HG03460 (cell line): Measurements from ENCODE around the gene TUBB4A.
"Not testable (repeated sequence)": the region's sequence is repeated elsewhere in the genome, so short reads cannot be mapped to it uniquely, and the experiment has no call there.

Source experiments
- ATAC-seq: cut with Tn5 transposase; IDR thresholded peaks from one replicate; pipeline ENCODE4 v1.9.1; 2021; ENCODE audit not compliant: unreplicated experiment

TUBB4A gene

DNA sequence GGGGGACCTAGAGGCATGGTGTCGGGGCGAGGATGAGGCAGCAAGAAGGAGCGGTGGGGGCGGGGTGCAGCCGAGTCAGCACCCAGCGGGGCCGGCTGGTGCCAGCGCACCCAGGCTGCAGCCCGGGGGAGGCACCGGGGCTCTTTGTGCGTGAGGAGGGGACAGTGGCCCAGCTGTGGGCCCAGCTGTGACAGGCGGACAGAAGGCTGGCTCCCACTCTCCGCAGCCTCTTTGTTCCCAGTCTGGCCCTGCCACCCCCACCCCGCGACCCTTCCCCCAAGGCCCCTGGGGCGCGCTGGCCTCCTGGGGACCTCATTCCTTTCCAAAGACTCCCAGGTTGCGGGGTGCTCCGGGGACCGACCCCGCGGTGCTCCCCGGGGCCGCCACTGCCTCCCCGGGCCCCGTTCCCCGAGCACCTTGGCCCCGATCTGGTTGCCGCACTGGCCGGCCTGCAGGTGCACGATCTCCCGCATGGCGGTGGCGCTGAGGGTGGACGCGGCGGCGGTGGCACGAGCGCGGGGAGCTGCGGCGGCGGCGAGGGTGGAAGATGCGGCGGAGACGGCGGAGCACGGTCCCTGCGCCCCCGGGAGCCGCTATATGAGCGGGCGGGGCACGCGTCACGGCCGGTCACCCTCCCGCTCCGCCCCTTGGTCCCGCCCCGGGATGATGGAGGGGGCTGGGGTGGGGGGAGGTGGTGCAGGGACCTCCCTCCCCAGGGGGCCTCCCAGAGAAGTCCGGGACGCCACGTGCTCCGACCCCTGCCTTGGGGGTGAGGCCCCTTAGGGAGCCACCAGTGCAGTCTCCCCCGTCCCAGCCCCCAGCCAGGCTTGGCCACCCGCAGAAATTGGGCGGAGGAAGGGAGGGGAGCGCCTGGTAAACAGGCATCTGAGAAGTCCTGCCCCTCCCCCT, at the start of gene TUBB4A:
Gene TUBB4A, minus strand, starts transcription at position 570 of the 909 bp plus-strand sequence. Its CDS starts 97 bp downstream, at position 473.
- no peak for ATAC-seq

GRCh38 chr19:6551091-6551490, 49.0 kb upstream of the TUBB4A start:
- ATAC-seq: no peak

DNA sequence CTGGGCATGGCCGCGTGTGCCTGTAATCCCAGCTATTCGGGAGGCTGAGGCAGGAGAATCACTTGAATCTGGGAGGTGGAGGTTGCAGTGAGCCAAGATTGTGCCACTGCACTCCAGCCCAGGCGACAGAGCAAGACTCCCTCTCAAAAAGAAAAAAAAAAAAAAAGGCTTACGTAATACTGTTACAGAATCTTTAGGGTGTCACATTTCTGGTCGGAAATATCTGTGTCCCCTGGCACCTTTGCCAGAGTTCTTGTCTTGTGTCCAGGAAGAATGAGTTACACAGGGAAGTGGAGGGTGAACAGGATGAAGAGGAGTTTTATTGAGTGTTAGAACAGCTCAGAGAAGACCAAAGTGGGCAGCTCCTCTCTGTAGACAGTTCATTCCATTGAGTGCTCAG, 48.6 kb upstream of the TUBB4A start:
- not testable (repeated sequence) for ATAC-seq

DNA sequence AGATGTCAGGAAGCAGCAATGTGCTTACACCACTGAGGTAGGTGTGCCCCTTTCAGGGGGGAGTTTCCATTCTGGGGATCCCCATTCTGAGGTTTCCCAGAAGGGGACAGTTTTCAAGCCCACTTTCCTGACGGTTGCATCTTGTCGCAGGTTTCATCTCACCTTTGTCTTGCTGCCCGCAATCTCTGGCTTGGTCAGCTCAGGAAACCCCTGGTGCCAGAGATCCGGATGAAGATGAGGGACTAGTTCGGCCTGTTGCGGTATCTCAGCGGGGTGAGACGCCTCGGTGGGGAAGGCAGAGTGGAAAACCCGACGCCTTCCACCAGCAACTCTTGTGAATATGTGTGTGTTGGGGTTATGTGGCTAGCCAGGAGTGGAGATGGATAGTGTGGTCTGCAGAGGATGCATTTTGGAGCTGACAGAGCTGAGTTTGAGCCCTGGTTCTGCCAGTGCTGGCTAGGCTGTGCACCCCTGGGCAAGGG, 41.8 kb upstream of the TUBB4A start:
- no peak for ATAC-seq

DNA sequence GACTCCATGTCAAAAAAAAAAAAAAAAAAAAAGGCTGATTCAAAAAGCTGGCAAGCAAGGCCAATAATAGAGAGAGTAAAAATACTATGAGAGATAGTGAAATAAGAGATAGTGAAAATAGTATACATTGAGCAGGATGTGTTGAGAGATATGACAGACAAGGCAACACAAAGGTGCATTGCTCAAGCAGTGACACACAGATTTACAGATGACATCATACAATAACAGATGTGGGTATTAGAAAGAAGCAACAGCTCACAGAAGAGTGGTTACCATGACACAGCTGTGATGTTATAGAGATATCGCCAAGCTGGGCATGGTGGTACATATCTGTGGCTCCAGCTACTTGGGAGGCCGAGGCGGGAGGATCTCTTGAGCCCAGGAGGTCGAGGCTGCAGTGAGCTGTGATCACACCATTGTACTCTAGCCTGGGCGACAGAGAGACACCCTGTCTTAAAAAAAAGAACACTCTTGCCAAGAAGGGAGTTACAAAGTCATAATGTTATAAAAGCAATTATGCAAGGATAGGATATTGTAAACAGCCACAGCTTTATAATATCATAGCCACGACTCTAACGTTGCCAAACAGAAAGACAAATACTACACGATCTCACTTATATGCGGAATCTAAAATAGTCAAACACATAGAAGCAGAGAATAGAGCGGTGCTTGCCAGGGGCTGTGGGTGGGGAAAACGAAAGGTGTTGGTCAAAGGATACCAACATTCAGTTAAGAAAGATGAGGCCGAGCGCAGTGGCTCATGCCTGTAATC, 39.0 kb upstream of the TUBB4A start:
- ATAC-seq: no peak

- no peak for ATAC-seq
Observed at GRCh38 chr19:6539514-6539913, 37.4 kb upstream of the TUBB4A start.

DNA sequence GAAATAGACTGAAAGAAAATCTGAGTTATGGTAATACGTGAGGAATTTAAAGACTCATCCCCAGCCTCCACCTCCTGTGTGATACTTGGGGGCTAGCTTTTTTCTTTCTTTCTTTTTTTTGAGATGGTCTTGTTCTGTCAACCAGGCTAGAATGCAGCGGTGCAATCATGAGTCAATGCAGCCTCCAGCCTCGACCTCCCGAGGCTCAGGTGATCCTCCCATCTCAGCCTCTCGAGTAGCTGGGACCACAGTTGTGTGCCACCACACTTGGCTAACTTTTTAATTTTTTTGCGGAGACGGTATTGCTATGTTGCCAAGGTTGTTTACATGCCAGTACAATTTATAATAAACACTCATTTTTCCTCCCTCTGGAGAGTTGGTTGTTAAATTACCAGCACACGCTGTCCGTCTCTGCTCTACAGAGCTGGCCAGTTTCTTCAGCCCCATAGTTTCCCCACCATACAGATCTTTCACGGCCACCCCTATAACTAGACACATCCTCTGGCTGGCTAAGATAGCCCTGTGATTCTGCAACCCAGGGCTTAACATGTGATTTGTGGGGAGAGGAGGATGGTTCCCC, 33.5 kb upstream of the TUBB4A start:
- no peak for ATAC-seq

DNA sequence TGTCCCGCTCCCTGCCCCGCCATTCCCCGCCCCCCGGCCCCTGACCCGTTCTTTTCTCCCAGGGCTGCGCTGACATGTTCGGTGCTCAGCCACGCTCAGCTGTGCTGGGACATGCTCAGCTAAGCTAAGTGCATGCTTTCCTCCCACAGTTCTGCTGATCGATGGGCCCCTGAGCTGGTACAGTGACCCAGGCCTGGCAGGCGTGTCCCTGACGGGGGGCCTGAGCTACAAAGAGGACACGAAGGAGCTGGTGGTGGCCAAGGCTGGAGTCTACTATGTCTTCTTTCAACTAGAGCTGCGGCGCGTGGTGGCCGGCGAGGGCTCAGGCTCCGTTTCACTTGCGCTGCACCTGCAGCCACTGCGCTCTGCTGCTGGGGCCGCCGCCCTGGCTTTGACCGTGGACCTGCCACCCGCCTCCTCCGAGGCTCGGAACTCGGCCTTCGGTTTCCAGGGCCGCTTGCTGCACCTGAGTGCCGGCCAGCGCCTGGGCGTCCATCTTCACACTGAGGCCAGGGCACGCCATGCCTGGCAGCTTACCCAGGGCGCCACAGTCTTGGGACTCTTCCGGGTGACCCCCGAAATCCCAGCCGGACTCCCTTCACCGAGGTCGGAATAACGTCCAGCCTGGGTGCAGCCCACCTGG, 32.5 kb upstream of the TUBB4A start:
- no peak for ATAC-seq

DNA sequence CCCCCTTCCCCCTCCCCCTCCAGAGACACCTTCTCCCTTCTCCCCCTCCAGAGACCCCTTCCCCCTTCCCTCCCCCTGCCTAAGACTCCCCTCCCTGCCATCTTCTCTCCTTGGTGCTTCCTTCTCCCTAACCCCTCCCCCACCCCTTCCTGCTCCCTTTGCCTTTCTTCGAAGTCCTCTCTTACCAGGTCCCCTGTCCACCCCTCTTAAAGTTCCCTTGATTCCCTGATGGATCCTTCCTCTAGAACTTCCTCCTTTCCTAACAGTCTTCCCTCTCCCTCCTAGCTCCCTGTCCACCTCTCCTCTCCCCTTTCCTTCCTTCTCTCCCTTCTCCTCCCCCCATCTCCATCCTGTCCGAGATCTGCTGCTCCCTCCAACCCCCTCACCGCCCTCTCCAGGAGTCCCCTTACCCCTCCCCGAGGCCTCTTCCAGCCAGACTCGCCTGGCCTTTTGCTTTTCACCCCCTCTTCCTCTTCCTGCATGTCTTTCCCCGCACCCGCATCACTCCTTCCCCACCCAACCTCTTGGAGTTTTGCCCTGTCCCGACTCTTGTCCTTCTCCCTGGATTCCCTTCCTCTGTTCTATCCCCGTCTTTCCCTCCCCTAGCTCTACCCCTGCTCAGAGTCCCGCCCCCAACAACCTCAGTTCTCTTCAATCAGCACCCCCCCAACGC, 31.8 kb upstream of the TUBB4A start:
- no peak for ATAC-seq

GRCh38 chr19:6533000-6533328, 30.9 kb upstream of the TUBB4A start:
- no peak for ATAC-seq

DNA sequence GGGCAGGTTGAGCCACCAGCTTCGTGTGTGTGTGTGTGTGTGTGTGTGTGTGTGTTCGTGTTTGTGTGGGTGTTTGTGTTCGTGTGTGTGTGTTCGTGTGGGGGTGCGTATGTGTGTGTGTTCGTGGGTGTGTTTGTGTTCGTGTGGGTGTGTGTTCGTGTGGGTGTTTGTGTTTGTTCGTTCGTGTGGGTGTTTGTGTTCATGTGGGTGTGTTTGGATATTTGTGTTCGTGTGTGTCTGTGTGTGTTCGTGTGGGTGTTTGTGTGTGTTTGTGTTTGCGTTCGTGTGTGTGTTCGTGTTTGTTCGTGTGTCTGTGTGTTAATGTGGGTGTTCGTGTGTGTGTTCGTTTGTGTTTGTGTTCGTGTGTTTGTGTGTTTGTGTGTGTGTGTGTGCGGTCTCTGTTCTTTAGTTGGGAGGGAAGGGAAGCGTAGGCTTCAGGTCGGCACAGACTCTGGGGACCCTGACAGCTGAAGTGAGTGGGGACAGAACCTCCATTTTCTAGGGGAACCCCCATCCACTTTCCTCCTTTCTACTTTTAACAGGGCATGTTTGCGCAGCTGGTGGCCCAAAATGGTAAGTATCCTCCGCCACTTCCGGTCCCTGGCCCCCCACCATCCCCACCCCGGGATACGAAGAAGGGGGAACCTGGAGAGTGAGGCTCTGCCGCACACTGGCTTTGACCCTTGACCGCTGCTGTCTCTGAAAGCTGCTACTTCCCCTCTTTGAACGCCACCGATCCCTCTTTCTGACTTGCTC, 30.3 kb upstream of the TUBB4A start:
- no peak for ATAC-seq

DNA sequence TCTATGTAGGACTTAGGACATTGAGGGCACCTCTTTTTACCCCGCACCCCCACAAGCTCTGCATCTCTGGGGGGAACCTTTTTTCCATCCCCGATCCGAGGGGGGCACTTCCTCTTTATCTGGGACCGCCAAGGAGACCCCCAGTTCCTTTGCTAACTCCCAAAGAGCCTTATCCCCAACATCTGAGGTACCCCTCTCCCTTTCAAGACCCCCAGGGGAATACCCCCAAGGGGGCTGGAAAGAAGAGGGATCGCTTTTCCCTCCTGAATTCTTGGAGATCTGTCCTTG, 29.8 kb upstream of the TUBB4A start:
- ATAC-seq: no peak

DNA sequence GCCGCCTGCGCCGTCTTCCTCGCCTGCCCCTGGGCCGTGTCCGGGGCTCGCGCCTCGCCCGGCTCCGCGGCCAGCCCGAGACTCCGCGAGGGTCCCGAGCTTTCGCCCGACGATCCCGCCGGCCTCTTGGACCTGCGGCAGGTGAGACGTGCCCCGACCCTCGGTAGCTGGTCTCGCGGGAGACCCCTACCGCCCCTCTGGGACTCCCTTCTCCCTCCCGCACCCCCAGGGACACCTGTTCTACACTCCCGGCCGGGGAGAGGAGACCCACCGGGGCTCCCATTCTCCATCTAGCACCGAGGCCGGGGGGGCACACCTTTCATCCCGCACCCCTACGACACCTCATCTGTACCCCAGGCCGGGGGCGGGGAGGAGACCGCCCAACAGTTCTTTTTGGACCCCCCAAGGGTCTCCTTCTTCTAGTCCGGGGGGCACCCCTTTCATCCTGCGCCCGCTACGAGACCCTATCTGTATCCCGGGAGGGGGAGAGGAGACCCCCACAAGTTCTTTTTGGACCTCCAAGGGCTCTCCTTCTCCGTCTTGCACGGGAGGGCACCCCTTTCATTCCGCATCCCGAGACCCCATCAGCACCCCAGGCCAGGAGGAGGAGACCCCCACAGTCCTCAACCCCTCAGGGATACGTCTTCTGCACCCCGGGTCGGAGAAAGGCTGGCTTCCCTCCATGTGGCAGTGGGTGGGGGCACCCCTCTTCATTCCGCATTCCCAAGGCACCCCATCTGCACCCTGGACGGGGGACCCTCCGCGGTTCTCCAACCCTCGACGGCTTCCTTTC, 29.2 kb upstream of the TUBB4A start:
- ATAC-seq: no peak

GRCh38 chr19:6530386-6531162, 28.5 kb upstream of the TUBB4A start, which contains the start of gene TNFSF9:
Gene TNFSF9 (plus strand): TSS chr19:6531026. CDS start chr19:6531037, 11 bp downstream.
- ATAC-seq: peak; percentile 28

GRCh38 chr19:6529937-6530385, 27.9 kb upstream of the TUBB4A start:
- no peak for ATAC-seq

GRCh38 chr19:6529351-6529750, 27.2 kb upstream of the TUBB4A start:
- no peak for ATAC-seq

DNA sequence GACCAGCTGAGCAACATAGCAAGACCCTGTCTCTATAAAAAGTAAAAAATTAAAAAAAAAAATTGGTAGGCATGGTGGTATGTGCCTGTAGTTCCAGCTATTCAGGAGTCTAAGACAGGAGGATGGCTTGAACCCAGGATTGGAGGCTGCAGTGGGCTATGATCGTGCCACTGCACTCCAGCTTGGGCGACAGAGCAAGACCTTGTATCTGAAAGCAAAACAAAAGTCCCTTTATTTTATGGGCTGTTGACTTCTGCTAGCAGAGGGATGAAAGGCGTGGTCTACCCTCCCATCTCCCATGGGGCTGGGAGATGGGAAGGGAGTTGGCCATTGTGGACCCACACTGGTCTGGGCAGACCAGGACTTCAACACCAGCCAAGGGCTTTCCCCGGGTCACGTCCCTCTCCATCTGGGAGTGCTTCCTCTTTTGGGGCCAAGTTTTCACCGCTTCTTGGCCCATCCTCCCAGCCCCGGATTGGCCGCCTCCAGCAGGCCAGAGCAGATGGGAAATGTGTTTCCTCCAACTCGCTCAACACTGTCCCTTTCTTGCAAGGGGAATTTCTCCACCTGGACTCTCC, 26.5 kb upstream of the TUBB4A start:
- ATAC-seq: peak; percentile 18
